ENCODE measurements around the gene BTNL3. TPM values are rescaled to one million over a fixed set of nuclear protein-coding genes. Genes with fewer than 3 reads are reported as not detected.

The BTNL3 gene
- total RNA-seq, 1 experiment from 2014 or later: not detected

DNA sequence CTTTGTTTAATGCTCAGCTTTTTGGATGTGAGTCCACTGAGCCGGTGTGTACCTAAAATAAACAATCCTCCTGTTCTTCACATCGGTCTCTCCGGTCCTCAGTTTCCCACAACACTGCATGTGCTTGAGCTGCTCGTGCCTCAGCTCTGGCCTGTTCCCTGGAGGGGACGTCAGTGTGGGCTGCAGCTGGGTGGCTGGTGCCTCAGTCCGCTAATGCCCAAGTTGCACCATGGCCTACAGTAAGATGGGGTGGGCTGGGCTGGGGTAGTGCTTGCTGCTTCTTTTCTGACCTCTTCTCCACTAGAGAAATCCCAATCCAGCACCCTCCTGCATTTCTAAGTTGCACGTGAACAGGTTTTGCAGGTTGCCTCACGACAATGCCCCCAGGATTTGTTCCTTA, 50.8 kb downstream of the BTNL3 start:
- TF ChIP-seq, protein P1, sequence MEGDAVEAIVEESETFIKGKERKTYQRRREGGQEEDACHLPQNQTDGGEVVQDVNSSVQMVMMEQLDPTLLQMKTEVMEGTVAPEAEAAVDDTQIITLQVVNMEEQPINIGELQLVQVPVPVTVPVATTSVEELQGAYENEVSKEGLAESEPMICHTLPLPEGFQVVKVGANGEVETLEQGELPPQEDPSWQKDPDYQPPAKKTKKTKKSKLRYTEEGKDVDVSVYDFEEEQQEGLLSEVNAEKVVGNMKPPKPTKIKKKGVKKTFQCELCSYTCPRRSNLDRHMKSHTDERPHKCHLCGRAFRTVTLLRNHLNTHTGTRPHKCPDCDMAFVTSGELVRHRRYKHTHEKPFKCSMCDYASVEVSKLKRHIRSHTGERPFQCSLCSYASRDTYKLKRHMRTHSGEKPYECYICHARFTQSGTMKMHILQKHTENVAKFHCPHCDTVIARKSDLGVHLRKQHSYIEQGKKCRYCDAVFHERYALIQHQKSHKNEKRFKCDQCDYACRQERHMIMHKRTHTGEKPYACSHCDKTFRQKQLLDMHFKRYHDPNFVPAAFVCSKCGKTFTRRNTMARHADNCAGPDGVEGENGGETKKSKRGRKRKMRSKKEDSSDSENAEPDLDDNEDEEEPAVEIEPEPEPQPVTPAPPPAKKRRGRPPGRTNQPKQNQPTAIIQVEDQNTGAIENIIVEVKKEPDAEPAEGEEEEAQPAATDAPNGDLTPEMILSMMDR (IDR thresholded peaks at IDR 0.05; ENCODE audit: unreplicated experiment): no peak
- Mint-ChIP-seq H3K27me3 (ENCODE audit: insufficient read depth, unreplicated experiment) (peaks cover 76% of the 10 kb centered on the region), H3K36me3 (ENCODE audit: insufficient read depth, unreplicated experiment) (no peaks in the 10 kb centered on the region), H3K27ac (ENCODE audit: low read depth, unreplicated experiment) (no peak overlapping the region), H3K9me3 (ENCODE audit: unreplicated experiment) (no peaks in the 10 kb centered on the region), H3K4me3 (ENCODE audit: unreplicated experiment) (no peak overlapping the region), H3K4me1 (ENCODE audit: insufficient read depth, unreplicated experiment) (no peaks in the 10 kb centered on the region)
- POLR2A ChIA-PET: interaction anchor here (0.7 kb wide), 1 partner anchor 28 kb away, joined by 3 read pairs; no protein-coding TSS in a partner anchor
- intact Hi-C loops (cut with micrococcal nuclease): no loop called here
- DNase-seq (ENCODE audit: unreplicated experiment): no peak
- BruUV-seq (replicated peaks): no TSS peak
- CTCF ChIA-PET: interaction anchor here (0.7 kb wide), 1 partner anchor 734 kb away, joined by 3 read pairs; no protein-coding TSS in a partner anchor

DNA sequence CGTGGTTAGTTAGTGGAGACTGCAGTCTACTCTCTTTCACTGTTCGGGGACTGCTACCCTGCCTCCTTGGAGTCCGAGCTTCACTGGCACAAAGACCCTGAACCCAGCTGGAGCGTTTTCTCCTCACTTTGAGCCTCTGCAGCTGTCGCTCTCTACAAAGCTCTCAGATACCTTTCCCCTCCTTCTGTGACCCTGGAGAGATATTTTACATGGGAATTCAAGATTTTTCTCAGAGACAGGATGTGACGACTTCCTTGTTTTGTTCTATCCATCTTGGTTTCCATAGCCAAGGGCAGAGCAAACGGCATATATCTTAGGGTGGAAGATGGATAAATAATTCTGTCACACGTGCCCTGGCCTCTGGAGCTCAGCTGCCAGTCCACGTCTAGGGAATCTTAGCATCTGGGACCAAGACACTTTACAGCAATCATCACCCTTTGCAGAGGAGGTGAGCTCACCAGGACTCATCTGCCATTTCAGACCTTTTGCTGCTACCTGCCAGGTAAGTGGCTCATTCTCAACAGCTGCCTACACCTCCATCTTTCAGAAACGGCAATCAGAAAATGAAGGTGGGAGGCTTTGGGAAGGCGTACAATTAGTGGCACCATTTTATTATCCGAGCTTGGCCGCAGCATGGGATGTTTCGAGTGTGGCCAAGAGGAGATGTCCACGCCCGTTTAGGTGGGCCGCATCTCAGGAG, 51.4 kb downstream of the BTNL3 start, which contains the start of gene BTNL9:
BTNL9 (plus strand) TSS at position 336 of the 700 bp plus-strand sequence. CDS start 5,224 bp downstream, outside the sequence.
- DNase-seq (ENCODE audit: unreplicated experiment): no peak
- BruUV-seq (replicated peaks): no TSS peak
- H3K36me3 Mint-ChIP-seq (ENCODE audit: insufficient read depth, unreplicated experiment): no peaks in the 10 kb centered on the region
- intact Hi-C loops (cut with micrococcal nuclease): no loop called here
- H3K9me3 Mint-ChIP-seq (ENCODE audit: unreplicated experiment): no peaks in the 10 kb centered on the region
- ChIA-PET POLR2A (interaction anchor here (0.7 kb wide), 1 partner anchor 29 kb away, joined by 3 read pairs; no protein-coding TSS in a partner anchor), CTCF (interaction anchor here (0.5 kb wide), 1 partner anchor 322 kb away, joined by 3 read pairs; no protein-coding TSS in a partner anchor)
- no peaks in the 10 kb centered on the region for H3K4me1 Mint-ChIP-seq (ENCODE audit: insufficient read depth, unreplicated experiment)
- H3K27ac Mint-ChIP-seq (ENCODE audit: low read depth, unreplicated experiment): no peak within 1 kb of the TSS
- no peak within 1 kb of the TSS for H3K4me3 Mint-ChIP-seq (ENCODE audit: unreplicated experiment)
- TF ChIP-seq, protein P1 (IDR thresholded peaks at IDR 0.05; ENCODE audit: unreplicated experiment): no peak
- peaks cover 76% of the 10 kb centered on the region for H3K27me3 Mint-ChIP-seq (ENCODE audit: insufficient read depth, unreplicated experiment)

DNA sequence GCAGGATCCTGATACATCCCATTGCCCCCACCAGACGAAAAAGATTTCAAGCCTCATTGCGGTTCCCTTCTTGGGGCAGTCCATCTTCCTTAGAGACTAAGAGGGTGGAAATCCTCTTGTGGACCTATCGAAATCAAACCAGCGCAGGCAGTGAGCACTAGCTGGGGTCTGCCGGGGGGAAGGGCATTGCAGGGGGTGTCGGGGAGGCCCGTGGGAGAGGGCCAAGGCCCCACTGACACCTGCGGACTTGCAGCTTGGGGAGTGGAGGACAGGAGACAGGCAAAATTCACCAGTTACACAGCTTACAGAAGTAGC, 51.9 kb downstream of the BTNL3 start:
- Mint-ChIP-seq H3K27ac (ENCODE audit: low read depth, unreplicated experiment) (no peak overlapping the region), H3K4me1 (ENCODE audit: insufficient read depth, unreplicated experiment) (no peaks in the 10 kb centered on the region), H3K27me3 (ENCODE audit: insufficient read depth, unreplicated experiment) (peaks cover 76% of the 10 kb centered on the region), H3K4me3 (ENCODE audit: unreplicated experiment) (no peak overlapping the region), H3K9me3 (ENCODE audit: unreplicated experiment) (no peaks in the 10 kb centered on the region), H3K36me3 (ENCODE audit: insufficient read depth, unreplicated experiment) (no peaks in the 10 kb centered on the region)
- no TSS peak for BruUV-seq (replicated peaks)
- CTCF ChIA-PET: interaction anchor here (0.5 kb wide), 1 partner anchor 322 kb away, joined by 3 read pairs; no protein-coding TSS in a partner anchor
- DNase-seq (ENCODE audit: unreplicated experiment): no peak
- POLR2A ChIA-PET: no interaction called here
- intact Hi-C loops (cut with micrococcal nuclease): no loop called here
- TF ChIP-seq, protein P1 (IDR thresholded peaks at IDR 0.05; ENCODE audit: unreplicated experiment): no peak

DNA sequence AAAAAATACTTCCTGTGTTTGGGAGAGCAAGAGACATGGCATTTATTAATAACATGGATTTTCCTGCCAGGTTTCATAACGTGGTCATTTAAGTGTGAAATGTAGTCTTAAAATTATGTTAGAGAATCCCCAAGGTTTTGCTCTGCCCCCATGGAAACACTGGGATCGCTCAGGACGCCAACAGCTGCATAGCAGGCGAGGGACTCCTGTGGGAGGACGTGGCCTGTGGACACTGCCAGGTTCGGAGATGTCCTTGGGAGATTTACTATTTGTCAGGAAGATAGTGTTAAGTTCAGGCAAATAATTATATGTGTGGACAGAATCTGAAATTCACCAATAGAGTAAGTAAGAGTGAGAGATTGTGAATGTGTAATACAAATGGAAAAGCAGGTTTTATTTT, 52.4 kb downstream of the BTNL3 start:
- CTCF ChIA-PET: no interaction called here
- no peaks in the 10 kb centered on the region for H3K4me1 Mint-ChIP-seq (ENCODE audit: insufficient read depth, unreplicated experiment)
- no peaks in the 10 kb centered on the region for H3K36me3 Mint-ChIP-seq (ENCODE audit: insufficient read depth, unreplicated experiment)
- intact Hi-C loops (cut with micrococcal nuclease): no loop called here
- TF ChIP-seq, protein P1 (IDR thresholded peaks at IDR 0.05; ENCODE audit: unreplicated experiment): no peak
- DNase-seq (ENCODE audit: unreplicated experiment): no peak
- peaks cover 73% of the 10 kb centered on the region for H3K27me3 Mint-ChIP-seq (ENCODE audit: insufficient read depth, unreplicated experiment)
- no peaks in the 10 kb centered on the region for H3K9me3 Mint-ChIP-seq (ENCODE audit: unreplicated experiment)
- no peak overlapping the region for H3K4me3 Mint-ChIP-seq (ENCODE audit: unreplicated experiment)
- H3K27ac Mint-ChIP-seq (ENCODE audit: low read depth, unreplicated experiment): no peak overlapping the region
- POLR2A ChIA-PET: no interaction called here
- BruUV-seq (replicated peaks): no TSS peak
